Forelimb muscle (tissue), 1 donor: ENCODE measurements around the gene PDCD4. TPM values are rescaled to one million over a fixed set of nuclear protein-coding genes. Genes with fewer than 3 reads are reported as not detected.

Experiments used
- DNase-seq: peaks from one replicate; pipeline ENCODE4 v3.0.0-alpha.2; 2013; ENCODE audit warnings: low read depth
- polyA plus RNA-seq: library from polyadenylated mRNA; unstranded; fragments of 120-200 nt; gene quantifications from one replicate; pipeline ENCODE4 v1.2.1, GENCODE V29; 2013; ENCODE audit not compliant: insufficient read length

The PDCD4 gene
- polyA plus RNA-seq, 1 donor, result 156 TPM

GRCh38 chr10:110842326-110842904, 29.3 kb upstream of the PDCD4 start:
- DNase-seq, result no peak

- DNase-seq, result no peak
Measured at GRCh38 chr10:110843031-110843430, 28.7 kb upstream of the PDCD4 start.

GRCh38 chr10:110843796-110844616, 27.7 kb upstream of the PDCD4 start:
- DNase-seq, result no peak

GRCh38 chr10:110844617-110844881, 27.2 kb upstream of the PDCD4 start:
- DNase-seq, result no peak

GRCh38 chr10:110845192-110845755, 26.5 kb upstream of the PDCD4 start:
- DNase-seq, result no peak

GRCh38 chr10:110845756-110846620, 25.7 kb upstream of the PDCD4 start:
- DNase-seq, result no peak

- DNase-seq, result no peak
Measured at GRCh38 chr10:110847374-110847773, 24.4 kb upstream of the PDCD4 start.

GRCh38 chr10:110848106-110848505, 23.6 kb upstream of the PDCD4 start:
- no peak for DNase-seq

GRCh38 chr10:110850099-110850498, 21.6 kb upstream of the PDCD4 start:
- DNase-seq, result no peak

- no peak for DNase-seq
Measured at GRCh38 chr10:110851020-110851612, 20.6 kb upstream of the PDCD4 start.

GRCh38 chr10:110852255-110852896, 19.4 kb upstream of the PDCD4 start:
- no peak for DNase-seq

GRCh38 chr10:110852947-110853346, 18.8 kb upstream of the PDCD4 start:
- no peak for DNase-seq

GRCh38 chr10:110853921-110854605, 17.7 kb upstream of the PDCD4 start:
- DNase-seq, result no peak

GRCh38 chr10:110857265-110858171, 14.2 kb upstream of the PDCD4 start:
- no peak for DNase-seq

- DNase-seq, result no peak
Measured at GRCh38 chr10:110858297-110858934, 13.3 kb upstream of the PDCD4 start.

- DNase-seq, result no peak
Measured at GRCh38 chr10:110859206-110859972, 12.3 kb upstream of the PDCD4 start.

GRCh38 chr10:110859973-110860376, 11.8 kb upstream of the PDCD4 start:
- no peak for DNase-seq

GRCh38 chr10:110860576-110861241, 11.0 kb upstream of the PDCD4 start:
- DNase-seq, result no peak
